Measurements from ENCODE around the gene ZDHHC14.
"Not testable (repeated sequence)": the region's sequence is repeated elsewhere in the genome, so short reads cannot be mapped to it uniquely, and the experiment has no call there.

Gene ZDHHC14

GRCh38 chr6:157453978-157454377 lies 73.0 kb downstream of the ZDHHC14 start:
- Mint-ChIP-seq H3K9me3 (no peaks in the 10 kb centered on the region), H3K4me1 (ENCODE audit: low read depth) (peaks cover 24% of the 10 kb centered on the region), H3K36me3 (ENCODE audit: low read depth) (peaks cover 14% of the 10 kb centered on the region), H3K27me3 (ENCODE audit: low read depth) (no peaks in the 10 kb centered on the region), H3K4me3 (no peak overlapping the region), H3K27ac (no peak overlapping the region)

GRCh38 chr6:157454762-157455714 lies 74.0 kb downstream of the ZDHHC14 start:
- no peak overlapping the region for H3K4me3 Mint-ChIP-seq
- no peak overlapping the region for H3K27ac Mint-ChIP-seq
- H3K4me1 Mint-ChIP-seq (ENCODE audit: low read depth): peaks cover 31% of the 10 kb centered on the region
- H3K36me3 Mint-ChIP-seq (ENCODE audit: low read depth): peaks cover 17% of the 10 kb centered on the region
- H3K27me3 Mint-ChIP-seq (ENCODE audit: low read depth): no peaks in the 10 kb centered on the region
- H3K9me3 Mint-ChIP-seq: no peaks in the 10 kb centered on the region

DNA sequence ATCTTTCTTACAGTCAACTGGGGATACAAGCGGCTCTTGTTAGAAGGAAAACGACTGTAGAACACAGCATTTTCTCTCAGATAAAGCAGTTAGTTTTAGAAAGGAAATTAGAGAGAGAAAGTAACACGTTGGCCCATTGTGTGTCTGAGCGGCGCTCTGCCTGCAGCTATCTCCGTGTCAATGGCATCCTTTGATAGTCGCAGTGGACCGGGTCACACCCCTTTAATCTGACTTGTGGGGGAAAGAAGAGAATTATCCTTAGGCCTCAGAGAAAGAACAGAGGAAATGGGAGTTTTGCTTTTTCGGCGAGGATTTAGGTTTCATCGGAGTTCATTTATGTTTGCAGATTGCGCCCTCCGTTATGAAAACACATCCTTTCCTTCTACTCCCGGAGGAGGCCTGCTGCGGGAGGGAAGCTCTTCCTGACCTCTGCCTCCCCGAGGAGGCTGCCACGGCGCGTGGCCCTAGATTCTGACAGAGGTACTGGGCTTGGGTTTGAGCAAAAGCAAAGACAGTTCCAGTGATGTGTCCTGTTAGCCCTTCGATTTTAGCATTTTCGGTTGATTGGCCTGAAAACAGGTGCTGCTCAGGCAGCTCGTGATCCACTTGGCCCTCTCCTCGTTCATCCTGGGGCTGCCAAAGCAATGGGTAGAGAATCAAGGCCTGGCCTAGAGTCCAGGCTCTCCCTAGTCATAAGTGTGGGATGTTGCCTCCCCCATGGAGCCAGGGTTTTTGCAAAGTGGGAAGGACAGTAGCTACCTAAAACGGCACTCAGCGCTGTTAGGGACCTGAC lies 74.9 kb downstream of the ZDHHC14 start:
- Mint-ChIP-seq H3K4me3 (peak overlapping the region; percentile 55), H3K4me1 (ENCODE audit: low read depth) (peaks cover 38% of the 10 kb centered on the region), H3K27ac (peak overlapping the region; percentile 55), H3K27me3 (ENCODE audit: low read depth) (no peaks in the 10 kb centered on the region), H3K9me3 (no peaks in the 10 kb centered on the region), H3K36me3 (ENCODE audit: low read depth) (peaks cover 17% of the 10 kb centered on the region)

GRCh38 chr6:157456524-157456829 lies 75.5 kb downstream of the ZDHHC14 start:
- peak overlapping the region; percentile 55 for H3K4me3 Mint-ChIP-seq

GRCh38 chr6:157457787-157458186 lies 76.8 kb downstream of the ZDHHC14 start:
- peaks cover 17% of the 10 kb centered on the region for H3K36me3 Mint-ChIP-seq (ENCODE audit: low read depth)
- no peaks in the 10 kb centered on the region for H3K9me3 Mint-ChIP-seq
- H3K4me3 Mint-ChIP-seq: no peak overlapping the region
- H3K27me3 Mint-ChIP-seq (ENCODE audit: low read depth): no peaks in the 10 kb centered on the region
- H3K4me1 Mint-ChIP-seq (ENCODE audit: low read depth): peaks cover 47% of the 10 kb centered on the region
- H3K27ac Mint-ChIP-seq: no peak overlapping the region

More at GRCh38 chr6:157456524-157456829, 75.5 kb downstream of the ZDHHC14 start:
- Mint-ChIP-seq H3K9me3 (no peaks in the 10 kb centered on the region), H3K36me3 (ENCODE audit: low read depth) (peaks cover 17% of the 10 kb centered on the region), H3K27ac (peak overlapping the region; percentile 55), H3K4me1 (ENCODE audit: low read depth) (peaks cover 42% of the 10 kb centered on the region), H3K27me3 (ENCODE audit: low read depth) (no peaks in the 10 kb centered on the region)

DNA sequence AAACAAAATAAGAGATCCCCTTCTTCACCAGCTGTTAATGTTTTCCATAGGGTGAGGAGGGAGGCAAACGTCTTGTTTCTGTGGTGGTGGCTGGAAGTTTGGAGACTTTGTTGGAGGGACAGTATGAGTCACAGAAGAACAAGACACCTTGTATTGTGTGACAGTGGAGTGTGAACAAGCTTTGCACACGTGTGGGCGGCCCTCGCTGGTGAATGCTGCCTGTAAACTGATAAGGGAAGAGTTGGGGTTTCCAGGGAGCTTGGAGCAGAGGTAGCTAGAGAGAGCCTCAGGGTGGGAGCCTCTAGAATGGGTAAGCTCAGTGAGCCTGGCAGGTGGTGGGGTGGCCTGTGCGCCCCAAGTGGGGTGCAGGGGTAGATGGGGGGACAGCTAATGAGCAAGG lies 78.3 kb downstream of the ZDHHC14 start:
- Mint-ChIP-seq H3K9me3 (no peaks in the 10 kb centered on the region), H3K4me1 (ENCODE audit: low read depth) (peaks cover 57% of the 10 kb centered on the region), H3K27me3 (ENCODE audit: low read depth) (no peaks in the 10 kb centered on the region), H3K27ac (peak overlapping the region; percentile 86), H3K36me3 (ENCODE audit: low read depth) (peaks cover 12% of the 10 kb centered on the region), H3K4me3 (peak overlapping the region; percentile 52)

DNA sequence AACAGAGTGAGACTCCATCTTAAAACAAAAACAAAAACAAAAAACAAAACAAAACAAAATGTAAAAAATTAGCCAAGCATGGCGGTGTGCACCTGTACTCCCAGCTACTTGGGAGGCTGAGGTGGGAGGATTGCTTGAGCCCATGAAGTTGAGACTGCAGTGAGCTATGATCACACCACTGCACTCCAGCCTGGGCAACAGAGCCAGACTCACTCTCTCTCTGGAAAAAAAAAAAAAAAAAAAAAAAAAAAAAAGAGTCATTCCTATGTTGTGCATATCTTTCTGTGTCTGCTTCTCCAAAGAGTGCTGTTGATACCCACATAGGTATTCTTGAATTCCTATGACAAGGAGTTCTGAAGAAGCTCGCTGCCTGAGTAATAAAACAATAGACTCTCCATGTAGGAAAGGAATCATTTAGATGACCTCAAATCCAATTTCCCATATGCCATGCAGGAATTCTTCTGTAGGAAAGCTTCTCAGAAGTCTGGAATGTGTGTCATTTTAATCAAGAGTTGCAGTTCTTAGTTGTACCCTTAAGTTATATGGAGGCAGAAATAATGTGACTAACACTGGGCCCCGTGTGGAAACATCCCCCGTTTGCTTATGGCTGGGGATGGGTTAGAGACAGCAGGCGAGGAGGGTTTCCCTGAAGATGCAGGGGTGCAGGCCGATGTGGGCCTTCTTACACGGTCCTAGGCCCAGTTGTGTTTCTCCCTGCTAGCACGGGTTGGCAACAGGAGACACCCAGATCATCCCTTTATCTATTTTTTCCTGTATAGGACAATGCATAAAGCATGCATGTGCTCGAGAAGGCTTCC lies 79.4 kb downstream of the ZDHHC14 start:
- peak overlapping the region; percentile 82 for H3K27ac Mint-ChIP-seq
- peak overlapping the region; percentile 8 for H3K4me3 Mint-ChIP-seq
- H3K9me3 Mint-ChIP-seq: no peaks in the 10 kb centered on the region
- H3K27me3 Mint-ChIP-seq (ENCODE audit: low read depth): no peaks in the 10 kb centered on the region
- peaks cover 62% of the 10 kb centered on the region for H3K4me1 Mint-ChIP-seq (ENCODE audit: low read depth)
- peaks cover 17% of the 10 kb centered on the region for H3K36me3 Mint-ChIP-seq (ENCODE audit: low read depth)

GRCh38 chr6:157461000-157461915 lies 80.3 kb downstream of the ZDHHC14 start:
- Mint-ChIP-seq H3K9me3 (no peaks in the 10 kb centered on the region), H3K27me3 (ENCODE audit: low read depth) (no peaks in the 10 kb centered on the region), H3K4me1 (ENCODE audit: low read depth) (peaks cover 59% of the 10 kb centered on the region), H3K36me3 (ENCODE audit: low read depth) (peaks cover 12% of the 10 kb centered on the region), H3K27ac (peak overlapping the region; percentile 82), H3K4me3 (peak overlapping the region; percentile 53)

GRCh38 chr6:157462956-157463742 lies 82.2 kb downstream of the ZDHHC14 start:
- Mint-ChIP-seq H3K4me1 (ENCODE audit: low read depth) (peaks cover 49% of the 10 kb centered on the region), H3K9me3 (no peaks in the 10 kb centered on the region), H3K4me3 (no peak overlapping the region), H3K27ac (peak overlapping the region; percentile 39), H3K27me3 (ENCODE audit: low read depth) (no peaks in the 10 kb centered on the region), H3K36me3 (ENCODE audit: low read depth) (peaks cover 9% of the 10 kb centered on the region)

GRCh38 chr6:157463743-157464135 lies 82.7 kb downstream of the ZDHHC14 start:
- H3K4me3 Mint-ChIP-seq; H3K27me3 Mint-ChIP-seq (ENCODE audit: low read depth); H3K9me3 Mint-ChIP-seq; H3K36me3 Mint-ChIP-seq (ENCODE audit: low read depth): not testable (repeated sequence)
- H3K4me1 Mint-ChIP-seq (ENCODE audit: low read depth): peaks cover 55% of the 10 kb centered on the region
- H3K27ac Mint-ChIP-seq: peak overlapping the region; percentile 39

DNA sequence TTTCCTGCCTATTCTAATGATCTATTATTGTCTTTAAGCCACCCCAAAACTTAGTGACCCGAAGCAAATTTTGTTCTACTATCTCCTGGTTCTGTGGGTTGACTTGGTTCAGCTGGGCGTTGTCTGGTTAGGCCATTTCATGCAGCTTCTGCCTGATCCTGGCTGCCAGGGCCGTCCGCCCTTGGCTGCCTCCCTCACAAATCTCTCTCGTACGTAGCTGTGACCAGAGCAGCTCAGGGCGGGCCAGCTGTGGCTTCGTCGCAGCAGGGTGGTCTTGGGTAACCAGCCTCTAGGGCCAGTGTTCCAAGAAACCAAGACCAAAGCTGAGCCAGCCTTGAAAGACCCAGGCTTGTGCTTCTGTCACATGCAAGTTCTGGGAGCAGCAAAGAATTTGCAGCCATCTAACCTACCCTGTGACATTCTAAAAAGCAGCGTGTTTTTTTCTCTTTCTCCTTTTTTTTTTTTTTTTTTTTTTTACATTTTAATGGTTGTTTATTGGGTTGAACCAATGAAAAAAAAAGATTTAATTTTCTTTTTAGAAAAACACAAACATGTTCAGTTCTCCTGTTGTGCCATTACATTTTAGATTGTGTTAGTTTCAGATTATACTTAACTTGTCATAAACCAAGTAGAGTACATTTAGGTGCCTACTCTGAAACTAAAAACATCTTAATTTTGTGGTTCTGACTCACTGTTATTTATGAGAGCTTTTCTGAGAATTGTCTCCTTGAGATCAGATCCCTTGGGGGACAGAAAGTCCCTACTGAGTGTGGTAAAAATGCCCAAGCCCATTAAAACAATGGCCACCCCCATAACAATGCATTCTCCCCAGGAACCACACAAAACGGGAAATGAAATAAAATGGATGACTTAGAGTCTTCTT lies 83.9 kb downstream of the ZDHHC14 start:
- peaks cover 6% of the 10 kb centered on the region for H3K36me3 Mint-ChIP-seq (ENCODE audit: low read depth)
- H3K27ac Mint-ChIP-seq: peak overlapping the region; percentile 88
- peak overlapping the region; percentile 35 for H3K4me3 Mint-ChIP-seq
- H3K9me3 Mint-ChIP-seq: no peaks in the 10 kb centered on the region
- no peaks in the 10 kb centered on the region for H3K27me3 Mint-ChIP-seq (ENCODE audit: low read depth)
- H3K4me1 Mint-ChIP-seq (ENCODE audit: low read depth): peaks cover 53% of the 10 kb centered on the region

DNA sequence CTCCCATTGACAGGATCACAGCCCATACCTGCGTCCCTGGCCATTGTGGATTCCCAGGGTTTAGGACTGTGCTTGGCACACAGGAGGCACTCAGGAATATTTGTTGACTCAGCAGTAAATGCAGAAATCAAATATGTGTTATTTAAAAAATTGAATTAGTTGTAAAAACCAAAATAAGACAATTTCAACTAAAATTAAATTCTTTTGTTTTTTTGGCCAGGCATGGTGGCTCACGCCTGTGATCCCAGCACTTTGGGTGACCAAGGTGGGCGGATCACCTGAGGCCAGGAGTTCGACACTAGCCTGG lies 85.3 kb downstream of the ZDHHC14 start:
- H3K36me3 Mint-ChIP-seq (ENCODE audit: low read depth): peaks cover 6% of the 10 kb centered on the region
- peaks cover 43% of the 10 kb centered on the region for H3K4me1 Mint-ChIP-seq (ENCODE audit: low read depth)
- H3K4me3 Mint-ChIP-seq: no peak overlapping the region
- no peak overlapping the region for H3K27ac Mint-ChIP-seq
- no peaks in the 10 kb centered on the region for H3K9me3 Mint-ChIP-seq
- no peaks in the 10 kb centered on the region for H3K27me3 Mint-ChIP-seq (ENCODE audit: low read depth)
